Urinary bladder (tissue), 4 donors: ENCODE data around the gene SNAPC4. TPM values are rescaled to one million over a fixed set of nuclear protein-coding genes. Genes with fewer than 3 reads are reported as not detected.
"Not testable (repeated sequence)": the region's sequence is repeated elsewhere in the genome, so short reads cannot be mapped to it uniquely, and the experiment has no call there.

Source experiments
- DNase-seq: peaks from one replicate; pipeline ENCODE4 v3.0.0-alpha.2; 2015; ENCODE audit errors: extremely low spot score
- H3K27ac ChIP-seq: one replicate; pipeline ENCODE4 v1.5.1; 2013; ENCODE audit warnings: low read depth, mild to moderate bottlenecking, moderate library complexity
- H3K36me3 ChIP-seq: one replicate; pipeline ENCODE4 v1.6.1; 2013; ENCODE audit warnings: mild to moderate bottlenecking, moderate library complexity; ENCODE audit not compliant: insufficient read depth
- H3K4me1 ChIP-seq: one replicate; pipeline ENCODE4 v1.6.1; 2013; ENCODE audit warnings: mild to moderate bottlenecking, moderate library complexity; ENCODE audit not compliant: insufficient read depth
- H3K4me3 ChIP-seq: one replicate; pipeline ENCODE4 v1.5.1; 2013; ENCODE audit warnings: low read depth, low read length
- WGBS: extraction: QIAGEN DNeasy Blood & Tissue Kit; methylation state at CpG from one replicate; pipeline ENCODE4 v1.1.7; 2013; 5-methylcytosine and 5-hydroxymethylcytosine counted together
- polyA plus RNA-seq: library from polyadenylated mRNA; stranded (reverse); fragments of 200-250 nt; gene quantifications from one replicate; pipeline ENCODE4 v1.2.3, GENCODE V29; 2013
- total RNA-seq: library from RNA; depleted of rRNA; stranded (reverse); fragments of >200 nt; gene quantifications from one replicate; pipeline ENCODE4 v1.2.3, GENCODE V29; 2014
- donor health status: healthy with polysubstance abuse.
- donor health status: healthy.

Gene SNAPC4
- total and polyA plus RNA-seq, 2 donors: 4.4 to 7.3 TPM

GRCh38 chr9:136409557-136410455 is 9.8 kb upstream of the SNAPC4 start:
- WGBS: 9% methylated on average over 71 of the region's 71 CpGs
- no peak for DNase-seq

GRCh38 chr9:136407911-136408310 is 7.9 kb upstream of the SNAPC4 start:
- H3K4me1 ChIP-seq: no peaks in the 10 kb centered on the region
- peaks cover 2% of the 10 kb centered on the region for H3K36me3 ChIP-seq
- H3K27ac ChIP-seq: no peak overlapping the region
- H3K4me3 ChIP-seq: no peak overlapping the region
- 89% methylated on average over 7 of the region's 7 CpGs for WGBS
- no peak for DNase-seq

More at GRCh38 chr9:136409557-136410455, 9.8 kb upstream of the SNAPC4 start:
- Histone ChIP-seq H3K4me3 (peak overlapping the region; percentile 91), H3K27ac (no peak overlapping the region), H3K4me1 (no peaks in the 10 kb centered on the region), H3K36me3 (peaks cover 2% of the 10 kb centered on the region)

- H3K4me1 ChIP-seq, DNase-seq, H3K36me3 ChIP-seq, H3K4me3 ChIP-seq, H3K27ac ChIP-seq: not testable (repeated sequence)
- WGBS: 94% methylated on average over 28 of the region's 28 CpGs
Observed at GRCh38 chr9:136407061-136407460, 7.1 kb upstream of the SNAPC4 start.

GRCh38 chr9:136405904-136406303 is 5.9 kb upstream of the SNAPC4 start:
- not testable (repeated sequence) for H3K36me3 ChIP-seq, H3K4me3 ChIP-seq, DNase-seq, H3K4me1 ChIP-seq, H3K27ac ChIP-seq
- 91% methylated on average over 10 of the region's 10 CpGs for WGBS

GRCh38 chr9:136405481-136405880 is 5.5 kb upstream of the SNAPC4 start:
- Histone ChIP-seq H3K27ac (no peak overlapping the region), H3K4me3 (no peak overlapping the region), H3K36me3 (no peaks in the 10 kb centered on the region), H3K4me1 (no peaks in the 10 kb centered on the region)
- DNase-seq: no peak
- 88% methylated on average over 7 of the region's 7 CpGs for WGBS

- H3K4me1 ChIP-seq: no peaks in the 10 kb centered on the region
- WGBS: 87% methylated on average over 14 of the region's 14 CpGs
- H3K4me3 ChIP-seq: no peak overlapping the region
- no peak for DNase-seq
- no peak overlapping the region for H3K27ac ChIP-seq
- H3K36me3 ChIP-seq: no peaks in the 10 kb centered on the region
Observed at GRCh38 chr9:136404801-136405136, 4.8 kb upstream of the SNAPC4 start.

GRCh38 chr9:136403915-136404800 is 4.2 kb upstream of the SNAPC4 start:
- Histone ChIP-seq H3K27ac (no peak overlapping the region), H3K4me3 (no peak overlapping the region), H3K4me1 (no peaks in the 10 kb centered on the region), H3K36me3 (no peaks in the 10 kb centered on the region)
- no peak for DNase-seq
- 91% methylated on average over 32 of the region's 32 CpGs for WGBS

GRCh38 chr9:136403538-136403914 is 3.6 kb upstream of the SNAPC4 start:
- no peak for DNase-seq
- no peaks in the 10 kb centered on the region for H3K36me3 ChIP-seq
- no peak overlapping the region for H3K4me3 ChIP-seq
- no peak overlapping the region for H3K27ac ChIP-seq
- WGBS: 93% methylated on average over 5 of the region's 5 CpGs
- no peaks in the 10 kb centered on the region for H3K4me1 ChIP-seq

GRCh38 chr9:136402067-136402466 is 2.1 kb upstream of the SNAPC4 start:
- Histone ChIP-seq H3K27ac (no peak overlapping the region), H3K36me3 (no peaks in the 10 kb centered on the region), H3K4me1 (no peaks in the 10 kb centered on the region), H3K4me3 (no peak overlapping the region)
- no peak for DNase-seq
- 77% methylated on average over 13 of the region's 13 CpGs for WGBS

GRCh38 chr9:136401173-136401922 is 1.4 kb upstream of the SNAPC4 start:
- H3K4me3 ChIP-seq: no peak overlapping the region
- no peak for DNase-seq
- 89% methylated on average over 18 of the region's 18 CpGs for WGBS
- no peaks in the 10 kb centered on the region for H3K36me3 ChIP-seq
- no peak overlapping the region for H3K27ac ChIP-seq
- H3K4me1 ChIP-seq: no peaks in the 10 kb centered on the region

GRCh38 chr9:136399176-136400037 is 563 bp downstream of the SNAPC4 start:
- H3K36me3 ChIP-seq: no peaks in the 10 kb centered on the region
- WGBS: 1% methylated on average over 67 of the region's 67 CpGs
- no peak for DNase-seq
- peak overlapping the region; percentile 95 for H3K4me3 ChIP-seq
- no peak overlapping the region for H3K27ac ChIP-seq
- H3K4me1 ChIP-seq: no peaks in the 10 kb centered on the region

- H3K36me3 ChIP-seq: no peaks in the 10 kb centered on the region
- DNase-seq: no peak
- no peak overlapping the region for H3K4me3 ChIP-seq
- H3K27ac ChIP-seq: no peak overlapping the region
- WGBS: 94% methylated on average over 12 of the region's 12 CpGs
- no peaks in the 10 kb centered on the region for H3K4me1 ChIP-seq
Observed at GRCh38 chr9:136398286-136398685, 1.7 kb downstream of the SNAPC4 start.

- no peak for DNase-seq
- H3K4me3 ChIP-seq: no peak overlapping the region
- WGBS: 74% methylated on average over 6 of the region's 6 CpGs
- no peak overlapping the region for H3K27ac ChIP-seq
- H3K36me3 ChIP-seq: no peaks in the 10 kb centered on the region
- no peaks in the 10 kb centered on the region for H3K4me1 ChIP-seq
Observed at GRCh38 chr9:136397643-136398042, 2.3 kb downstream of the SNAPC4 start.
